ENCODE results near the gene HPCAL4. TPM values are rescaled to one million over a fixed set of nuclear protein-coding genes. Genes with fewer than 3 reads are reported as not detected.

HPCAL4 gene
- total and polyA plus RNA-seq, 2 donors from 2014 or later: 3.9 to 5.2 TPM

GRCh38 chr1:39735731-39736130 lies 44.5 kb upstream of the HPCAL4 start:
- intact Hi-C loops (cut with DNase I): no loop called here
- FAIRE-seq (no peak), DNase-seq (no peak)
- peaks cover 7% of the 10 kb centered on the region for H3K27me3 ChIP-seq (ENCODE audit: control insufficient read depth, insufficient read depth, low read length)
- H3K9ac ChIP-seq (ENCODE audit: low read length in 3 of 3): no peak overlapping the region
- TF ChIP-seq, protein P1, sequence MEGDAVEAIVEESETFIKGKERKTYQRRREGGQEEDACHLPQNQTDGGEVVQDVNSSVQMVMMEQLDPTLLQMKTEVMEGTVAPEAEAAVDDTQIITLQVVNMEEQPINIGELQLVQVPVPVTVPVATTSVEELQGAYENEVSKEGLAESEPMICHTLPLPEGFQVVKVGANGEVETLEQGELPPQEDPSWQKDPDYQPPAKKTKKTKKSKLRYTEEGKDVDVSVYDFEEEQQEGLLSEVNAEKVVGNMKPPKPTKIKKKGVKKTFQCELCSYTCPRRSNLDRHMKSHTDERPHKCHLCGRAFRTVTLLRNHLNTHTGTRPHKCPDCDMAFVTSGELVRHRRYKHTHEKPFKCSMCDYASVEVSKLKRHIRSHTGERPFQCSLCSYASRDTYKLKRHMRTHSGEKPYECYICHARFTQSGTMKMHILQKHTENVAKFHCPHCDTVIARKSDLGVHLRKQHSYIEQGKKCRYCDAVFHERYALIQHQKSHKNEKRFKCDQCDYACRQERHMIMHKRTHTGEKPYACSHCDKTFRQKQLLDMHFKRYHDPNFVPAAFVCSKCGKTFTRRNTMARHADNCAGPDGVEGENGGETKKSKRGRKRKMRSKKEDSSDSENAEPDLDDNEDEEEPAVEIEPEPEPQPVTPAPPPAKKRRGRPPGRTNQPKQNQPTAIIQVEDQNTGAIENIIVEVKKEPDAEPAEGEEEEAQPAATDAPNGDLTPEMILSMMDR (IDR thresholded peaks at IDR 0.05; ENCODE audit: borderline replicate concordance, extremely low read depth, insufficient read depth): no peak
- H3K27ac ChIP-seq (ENCODE audit: low read depth in 2 of 2, low read length in 2 of 2): no peak overlapping the region
- no peak overlapping the region for H3K4me3 ChIP-seq (ENCODE audit: low read length in 3 of 3)
- H3K4me1 ChIP-seq (ENCODE audit: control insufficient read depth in 2 of 3, insufficient read depth in 2 of 3, low read depth in 1 of 3, low read length in 3 of 3): peaks cover 0 to 4% (median 3%) of the 10 kb centered on the region in 3 donors
- no peaks in the 10 kb centered on the region for H3K36me3 ChIP-seq (ENCODE audit: control insufficient read depth in 2 of 3, insufficient read depth in 3 of 3, low read length in 3 of 3)
- no peaks in the 10 kb centered on the region for H3K9me3 ChIP-seq (ENCODE audit: control insufficient read depth in 2 of 3, insufficient read depth in 1 of 3, low read length in 3 of 3)

GRCh38 chr1:39733161-39733560 lies 41.9 kb upstream of the HPCAL4 start:
- Histone ChIP-seq H3K9ac (ENCODE audit: low read length in 3 of 3) (no peak overlapping the region), H3K27me3 (ENCODE audit: control insufficient read depth, insufficient read depth, low read length) (peaks cover 10% of the 10 kb centered on the region), H3K9me3 (ENCODE audit: control insufficient read depth in 2 of 3, insufficient read depth in 1 of 3, low read length in 3 of 3) (no peaks in the 10 kb centered on the region), H3K4me3 (ENCODE audit: low read length in 3 of 3) (no peak overlapping the region), H3K27ac (ENCODE audit: low read depth in 2 of 2, low read length in 2 of 2) (no peak overlapping the region), H3K36me3 (ENCODE audit: control insufficient read depth in 2 of 3, insufficient read depth in 3 of 3, low read length in 3 of 3) (no peaks in the 10 kb centered on the region), H3K4me1 (ENCODE audit: control insufficient read depth in 2 of 3, insufficient read depth in 2 of 3, low read depth in 1 of 3, low read length in 3 of 3) (no peaks in the 10 kb centered on the region)
- FAIRE-seq (no peak), DNase-seq (no peak)
- TF ChIP-seq, protein P1 (IDR thresholded peaks at IDR 0.05; ENCODE audit: borderline replicate concordance, extremely low read depth, insufficient read depth): no peak
- intact Hi-C loops (cut with DNase I): no loop called here

DNA sequence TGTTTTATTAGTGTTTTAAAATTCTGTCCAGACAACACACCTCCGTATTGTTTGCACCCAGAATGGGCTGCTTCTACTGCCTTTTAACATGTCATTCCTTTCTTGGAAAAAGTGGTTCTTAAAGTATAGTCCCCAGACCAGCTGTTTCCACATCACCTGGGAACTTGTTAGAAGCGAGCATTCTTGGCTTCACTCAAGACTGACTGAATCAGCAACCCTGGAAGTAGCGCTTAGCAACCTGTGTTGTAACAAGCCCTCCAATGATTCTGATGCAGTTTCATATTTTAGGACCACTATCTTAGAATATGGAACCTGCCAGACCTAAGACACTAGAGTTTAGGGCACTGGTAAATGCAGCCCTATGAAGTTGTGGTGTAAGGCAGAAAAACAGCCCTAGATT lies 41.5 kb upstream of the HPCAL4 start:
- H3K27ac ChIP-seq (ENCODE audit: low read depth in 2 of 2, low read length in 2 of 2): no peak overlapping the region
- H3K9me3 ChIP-seq (ENCODE audit: control insufficient read depth in 2 of 3, insufficient read depth in 1 of 3, low read length in 3 of 3): no peaks in the 10 kb centered on the region
- FAIRE-seq: no peak
- TF ChIP-seq, protein P1 (IDR thresholded peaks at IDR 0.05; ENCODE audit: borderline replicate concordance, extremely low read depth, insufficient read depth): no peak
- H3K36me3 ChIP-seq (ENCODE audit: control insufficient read depth in 2 of 3, insufficient read depth in 3 of 3, low read length in 3 of 3): no peaks in the 10 kb centered on the region
- intact Hi-C loops (cut with DNase I): no loop called here
- peaks cover 14% of the 10 kb centered on the region for H3K27me3 ChIP-seq (ENCODE audit: control insufficient read depth, insufficient read depth, low read length)
- DNase-seq: no peak
- H3K4me3 ChIP-seq (ENCODE audit: low read length in 3 of 3): no peak overlapping the region
- no peaks in the 10 kb centered on the region for H3K4me1 ChIP-seq (ENCODE audit: control insufficient read depth in 2 of 3, insufficient read depth in 2 of 3, low read depth in 1 of 3, low read length in 3 of 3)
- H3K9ac ChIP-seq (ENCODE audit: low read length in 3 of 3): no peak overlapping the region

- TF ChIP-seq, protein P1 (IDR thresholded peaks at IDR 0.05; ENCODE audit: borderline replicate concordance, extremely low read depth, insufficient read depth): no peak
- DNase-seq (no peak), FAIRE-seq (no peak)
- Histone ChIP-seq H3K9me3 (ENCODE audit: control insufficient read depth in 2 of 3, insufficient read depth in 1 of 3, low read length in 3 of 3) (no peaks in the 10 kb centered on the region), H3K27ac (ENCODE audit: low read depth in 2 of 2, low read length in 2 of 2) (no peak overlapping the region), H3K36me3 (ENCODE audit: control insufficient read depth in 2 of 3, insufficient read depth in 3 of 3, low read length in 3 of 3) (no peaks in the 10 kb centered on the region), H3K4me1 (ENCODE audit: control insufficient read depth in 2 of 3, insufficient read depth in 2 of 3, low read depth in 1 of 3, low read length in 3 of 3) (no peaks in the 10 kb centered on the region), H3K4me3 (ENCODE audit: low read length in 3 of 3) (no peak overlapping the region), H3K27me3 (ENCODE audit: control insufficient read depth, insufficient read depth, low read length) (peaks cover 27% of the 10 kb centered on the region), H3K9ac (ENCODE audit: low read length in 3 of 3) (no peak overlapping the region)
- intact Hi-C loops (cut with DNase I): loop anchor here (10.0 kb wide), 2 partner anchors 115 to 125 kb away; no protein-coding TSS in a partner anchor
These were observed 38.6 kb upstream of the HPCAL4 start for GRCh38 chr1:39729842-39730241.
